PFSK-1 (cell line): ENCODE measurements around the gene LRRC14B.

Experiments used
- FOXP2 ChIP-seq: optimal IDR thresholded peaks from 2 replicates; pipeline ENCODE3; 2011; ENCODE audit warnings: borderline replicate concordance, control low read depth, inconsistent platforms; ENCODE audit not compliant: insufficient read depth; ENCODE audit errors: extremely low read length, extremely low read depth
- POLR2AphosphoS5 ChIP-seq: IDR thresholded peaks from 2 replicates; pipeline ENCODE4 v1.6.1; 2012; ENCODE audit warnings: low read depth, mild to moderate bottlenecking, control low read depth, low read length, moderate library complexity
- REST ChIP-seq, 2 experiments: IDR thresholded peaks; 2 replicates each; pipeline versions ENCODE4 v1.6.1 to v1.8.0; 2011 to 2012; ENCODE audit warnings: low read depth in 2 of 2, low read length in 2 of 2, control low read depth in 1 of 2, inconsistent platforms in 1 of 2, mild to moderate bottlenecking in 1 of 2, moderate library complexity in 1 of 2; ENCODE audit not compliant: insufficient read depth in 1 of 2
- SIN3A ChIP-seq: IDR thresholded peaks from 2 replicates; pipeline ENCODE4 v1.6.1; 2012; ENCODE audit warnings: mild to moderate bottlenecking, low read length, moderate library complexity, borderline replicate concordance; ENCODE audit not compliant: insufficient read depth
- TAF1 ChIP-seq: IDR thresholded peaks from 2 replicates; pipeline ENCODE4 v1.6.1; 2012; ENCODE audit warnings: low read length, control low read depth, borderline replicate concordance; ENCODE audit not compliant: insufficient read depth

The LRRC14B gene

GRCh38 chr5:161803-162110, 29.5 kb upstream of the LRRC14B start:
- TF ChIP-seq SIN3A (no peak), REST (IDR thresholded peaks at IDR 0.05; ENCODE audit: insufficient read depth in 1 of 2, low read depth in 2 of 2, low read length in 2 of 2) (no peak), TAF1 (no peak), FOXP2 (no peak), POLR2AphosphoS5 (no peak)

GRCh38 chr5:162190-162564, 29.1 kb upstream of the LRRC14B start:
- TF ChIP-seq POLR2AphosphoS5 (no peak), FOXP2 (no peak), REST (IDR thresholded peaks at IDR 0.05; ENCODE audit: insufficient read depth in 1 of 2, low read depth in 2 of 2, low read length in 2 of 2) (no peak), SIN3A (no peak), TAF1 (no peak)

GRCh38 chr5:162565-163337, 28.5 kb upstream of the LRRC14B start:
- no peak for TF ChIP-seq POLR2AphosphoS5

- TF ChIP-seq POLR2AphosphoS5, result no peak
- TF ChIP-seq FOXP2, result no peak
- no peak for TF ChIP-seq REST (IDR thresholded peaks at IDR 0.05; ENCODE audit: insufficient read depth in 1 of 2, low read depth in 2 of 2, low read length in 2 of 2)
- no peak for TF ChIP-seq TAF1
- TF ChIP-seq SIN3A, result no peak
These were observed 28.0 kb upstream of the LRRC14B start for GRCh38 chr5:163338-163620.

GRCh38 chr5:163841-164240, 27.5 kb upstream of the LRRC14B start:
- TF ChIP-seq FOXP2 (no peak), TAF1 (no peak), POLR2AphosphoS5 (no peak), REST (IDR thresholded peaks at IDR 0.05; ENCODE audit: insufficient read depth in 1 of 2, low read depth in 2 of 2, low read length in 2 of 2) (no peak), SIN3A (no peak)
